GM12874 (cell line): ENCODE data around the gene SPATA3.

ENCODE experiments used
- CTCF ChIP-seq: IDR thresholded peaks from 2 replicates; pipeline ENCODE4 v1.5.1; 2011; ENCODE audit warnings: low read depth, mild to moderate bottlenecking, control low read depth, low read length, moderate library complexity; ENCODE audit not compliant: insufficient read depth

The SPATA3 gene

GRCh38 chr2:230995821-230996220 lies at the start of gene SPATA3:
Gene SPATA3 (plus strand): TSS chr2:230996121. CDS start chr2:230996234, 113 bp downstream.
- no peak for TF ChIP-seq CTCF

- no peak for TF ChIP-seq CTCF
These were observed 49.3 kb upstream of the SPATA3 start for GRCh38 chr2:230946429-230947234.

GRCh38 chr2:230947235-230947576 lies 48.7 kb upstream of the SPATA3 start:
- TF ChIP-seq CTCF = no peak

GRCh38 chr2:230947908-230948365 lies 48.0 kb upstream of the SPATA3 start:
- TF ChIP-seq CTCF = no peak

GRCh38 chr2:230949966-230950873 lies 45.7 kb upstream of the SPATA3 start:
- TF ChIP-seq CTCF = no peak

- TF ChIP-seq CTCF = no peak
These were observed 45.0 kb upstream of the SPATA3 start for GRCh38 chr2:230950874-230951339.

- TF ChIP-seq CTCF = no peak
These were observed 44.5 kb upstream of the SPATA3 start for GRCh38 chr2:230951396-230951795.
